HepG2 (cell line): ENCODE measurements around the gene FANCG. TPM values are rescaled to one million over a fixed set of nuclear protein-coding genes. Genes with fewer than 3 reads are reported as not detected.
A peak's percentile ranks its signal among the peaks of the same experiment; 100 is the strongest.

ENCODE experiments used
- ATF7 ChIP-seq, 2 experiments: fragments of 450-650 bp in 1 of 2; sonication (generic) in 1 of 2; formaldehyde crosslinking in 1 of 2; IDR thresholded peaks; 2 replicates each; pipeline versions ENCODE4 v1.4.0 to v1.6.1; 2016 to 2020; ENCODE audit warnings: antibody characterized with exemption in 1 of 2, mild to moderate bottlenecking in 1 of 2, missing genetic modification reagents in 1 of 2
- CSRNP2 ChIP-seq: sonication (generic); formaldehyde crosslinking; conservative IDR thresholded peaks from 2 replicates; pipeline ENCODE4 v1.8.0; 2022; ENCODE audit warnings: low read depth, missing genetic modification reagents
- ELF1 ChIP-seq: sonication (generic); formaldehyde crosslinking; IDR thresholded peaks from 2 replicates; pipeline ENCODE4 v1.4.0; 2020; ENCODE audit warnings: missing genetic modification reagents
- ELF3 ChIP-seq: IDR thresholded peaks from 2 replicates; pipeline ENCODE4 v1.6.1; 2016; ENCODE audit warnings: missing genetic modification reagents, missing compliant biosample characterization
- EP300 ChIP-seq, 3 experiments: sonication (generic) in 1 of 3; formaldehyde crosslinking in 1 of 3; IDR thresholded peaks; 2 replicates each; pipeline versions ENCODE4 v1.5.1 to v1.6.1; 2011 to 2020; ENCODE audit warnings: low read depth in 2 of 3, low read length in 2 of 3, borderline replicate concordance in 1 of 3, improper control_type of control experiment in 1 of 3, mild to moderate bottlenecking in 1 of 3, missing genetic modification reagents in 1 of 3, moderate library complexity in 1 of 3
- GTF3A ChIP-seq: sonication (generic); formaldehyde crosslinking; conservative IDR thresholded peaks from 2 replicates; pipeline ENCODE4 v1.4.0; 2020; ENCODE audit warnings: mild to moderate bottlenecking, missing genetic modification reagents
- MAF1 ChIP-seq: sonication (generic); formaldehyde crosslinking; IDR thresholded peaks from 2 replicates; pipeline ENCODE4 v1.5.0; 2020; ENCODE audit warnings: missing genetic modification reagents, borderline replicate concordance
- MAX ChIP-seq: IDR thresholded peaks from 2 replicates; pipeline ENCODE4 v1.6.1; 2012; ENCODE audit warnings: inconsistent platforms
- MEF2D ChIP-seq: sonication (generic); formaldehyde crosslinking; IDR thresholded peaks from 2 replicates; pipeline ENCODE4 v1.5.1; 2020; ENCODE audit warnings: mild to moderate bottlenecking, missing genetic modification reagents
- MTA3 ChIP-seq: sonication (generic); formaldehyde crosslinking; IDR thresholded peaks from 2 replicates; pipeline ENCODE4 v1.4.0; 2020; ENCODE audit warnings: missing genetic modification reagents
- PRPF4 ChIP-seq: fragments of 200-400 bp; formaldehyde crosslinking; IDR thresholded peaks from 2 replicates; pipeline ENCODE4 v1.6.1; 2016; ENCODE audit warnings: low read length, low read depth; ENCODE audit not compliant: poor library complexity, severe bottlenecking
- SOX6 ChIP-seq, 2 experiments: fragments of 450-650 bp in 1 of 2; sonication (generic) in 1 of 2; formaldehyde crosslinking in 1 of 2; IDR thresholded peaks; 2 replicates each; pipeline versions ENCODE4 v1.4.0 to v1.6.1; 2017 to 2020; ENCODE audit warnings: antibody characterized with exemption in 1 of 2, mild to moderate bottlenecking in 1 of 2, missing genetic modification reagents in 1 of 2
- SYNCRIP ChIP-seq: fragments of 200-400 bp; formaldehyde crosslinking; IDR thresholded peaks from 2 replicates; pipeline ENCODE4 v1.6.1; 2018; ENCODE audit warnings: mild to moderate bottlenecking, low read depth, low read length; ENCODE audit not compliant: insufficient read depth
- TBP ChIP-seq: sonication (generic); formaldehyde crosslinking; IDR thresholded peaks from 2 replicates; pipeline ENCODE4 v1.5.0; 2020; ENCODE audit warnings: missing genetic modification reagents
- ZNF138 ChIP-seq: sonication (generic); formaldehyde crosslinking; IDR thresholded peaks from 2 replicates; pipeline ENCODE4 v1.5.0; 2020; ENCODE audit warnings: mild to moderate bottlenecking, low read depth, missing genetic modification reagents
- ZNF260 ChIP-seq: sonication (generic); formaldehyde crosslinking; IDR thresholded peaks from 2 replicates; pipeline ENCODE4 v1.4.0; 2020; ENCODE audit warnings: missing genetic modification reagents, low read depth, mild to moderate bottlenecking, borderline replicate concordance
- ZNF547 ChIP-seq: sonication (generic); formaldehyde crosslinking; IDR thresholded peaks from 2 replicates; pipeline ENCODE4 v1.5.1; 2020; ENCODE audit warnings: mild to moderate bottlenecking, missing genetic modification reagents
- ZNF646 ChIP-seq: sonication (generic); formaldehyde crosslinking; IDR thresholded peaks from 2 replicates; pipeline ENCODE4 v1.9.0; 2021; ENCODE audit warnings: mild to moderate bottlenecking, missing genetic modification reagents
- ZNF746 ChIP-seq: sonication (generic); formaldehyde crosslinking; IDR thresholded peaks from 2 replicates; pipeline ENCODE4 v1.8.0; 2022; ENCODE audit warnings: mild to moderate bottlenecking, missing genetic modification reagents
- polyA plus RNA-seq, 8 experiments: library from polyadenylated mRNA; depleted of rRNA in 3 of 8; stranded (reverse) in 7 of 8; unstranded in 1 of 8; fragments of >200 nt; fragmentation: Illumina TruSeq in 4 of 8; extraction: Trizol in 4 of 8; gene quantifications; 2 replicates each; pipeline versions ENCODE4 v1.2.1 to v1.2.3, GENCODE V29; 2011 to 2016; ENCODE audit warnings: low read depth in 4 of 8, missing spikeins in 1 of 8, mixed read lengths in 1 of 8; ENCODE audit not compliant: insufficient read depth in 1 of 8
- total RNA-seq, 5 experiments: library from RNA; depleted of rRNA; stranded (reverse); fragments of >200 nt; fragmentation: Illumina TruSeq; extraction: Trizol; gene quantifications; 2 replicates each; pipeline ENCODE4 v1.2.3, GENCODE V29; 2016; ENCODE audit warnings: low read depth in 1 of 5

FANCG gene
- total and polyA plus RNA-seq, 2 of the 13 experiments (the other 11 are each of a cell fraction or from before 2014, with no cell fraction given), result 14.4 to 45.1 TPM

GRCh38 chr9:35115680-35116538 is 36.2 kb upstream of the FANCG start, which contains the start of gene ATOSB (continued):
- TF ChIP-seq SYNCRIP (no peak), ZNF138 (CRISPR knock-in tag) (no peak), MEF2D (CRISPR knock-in tag) (peak; percentile 36; the same call in 1 of the 2 replicates), TBP (no peak), EP300 (IDR thresholded peaks at IDR 0.05; ENCODE audit: low read depth in 2 of 2, low read length in 2 of 2) (no peak), EP300 (CRISPR knock-in tag; IDR thresholded peaks at IDR 0.05; ENCODE audit: borderline replicate concordance) (no peak), MTA3 (CRISPR knock-in tag) (no peak), ZNF746 (CRISPR knock-in tag) (no peak), ELF1 (peak; percentile 49), ATF7 (IDR thresholded peaks at IDR 0.05) (no peak), ATF7 (CRISPR knock-in tag; IDR thresholded peaks at IDR 0.05) (0 out of 2 replicates have a peak, but pooled peaks have one; percentile 9), SOX6 (IDR thresholded peaks at IDR 0.05) (no peak), SOX6 (CRISPR knock-in tag; IDR thresholded peaks at IDR 0.05) (peak; percentile 22; the same call in 1 of the 2 replicates), MAX (peak; percentile 87), MAF1 (CRISPR knock-in tag) (no peak), GTF3A (CRISPR knock-in tag) (peak; percentile 34; the same call in 1 of the 2 replicates), ZNF260 (no peak), PRPF4 (no peak), ZNF646 (no peak), ELF3 (peak; percentile 27; the same call in 1 of the 2 replicates), ZNF547 (CRISPR knock-in tag) (no peak), CSRNP2 (no peak)
